ENCODE results near the gene SEMA3F. TPM values are rescaled to one million over a fixed set of nuclear protein-coding genes. Genes with fewer than 3 reads are reported as not detected.

Gene SEMA3F
- total and polyA plus RNA-seq, 10 of the 15 experiments (the other 5 are each of a cell fraction or from before 2014, with no cell fraction given) = 0.08 to 0.28 (median 0.12) TPM; not detected in 6

DNA sequence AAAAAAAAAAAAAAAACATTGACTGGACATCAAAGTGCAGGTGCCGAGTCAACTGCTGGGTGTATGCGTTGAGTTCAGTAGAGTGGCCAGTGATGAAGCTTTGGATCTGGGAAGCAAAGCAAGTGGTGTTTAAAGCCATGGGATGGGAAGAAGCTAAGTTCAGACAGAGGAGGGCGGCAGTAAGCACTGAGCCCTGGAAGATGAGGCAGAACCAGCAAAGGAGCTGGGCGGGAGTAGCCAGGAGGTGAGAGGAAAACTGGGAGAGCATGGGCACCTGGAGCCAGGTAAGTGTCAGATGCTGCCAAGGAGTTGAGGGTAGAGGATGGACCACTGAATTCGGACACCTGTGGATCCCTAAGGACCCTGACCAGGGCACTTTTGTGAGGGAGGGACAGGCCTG lies 69.5 kb downstream of the SEMA3F start (continued):
- TF ChIP-seq ASH2L (IDR thresholded peaks at IDR 0.05; ENCODE audit: borderline replicate concordance, low read depth) = no peak

DNA sequence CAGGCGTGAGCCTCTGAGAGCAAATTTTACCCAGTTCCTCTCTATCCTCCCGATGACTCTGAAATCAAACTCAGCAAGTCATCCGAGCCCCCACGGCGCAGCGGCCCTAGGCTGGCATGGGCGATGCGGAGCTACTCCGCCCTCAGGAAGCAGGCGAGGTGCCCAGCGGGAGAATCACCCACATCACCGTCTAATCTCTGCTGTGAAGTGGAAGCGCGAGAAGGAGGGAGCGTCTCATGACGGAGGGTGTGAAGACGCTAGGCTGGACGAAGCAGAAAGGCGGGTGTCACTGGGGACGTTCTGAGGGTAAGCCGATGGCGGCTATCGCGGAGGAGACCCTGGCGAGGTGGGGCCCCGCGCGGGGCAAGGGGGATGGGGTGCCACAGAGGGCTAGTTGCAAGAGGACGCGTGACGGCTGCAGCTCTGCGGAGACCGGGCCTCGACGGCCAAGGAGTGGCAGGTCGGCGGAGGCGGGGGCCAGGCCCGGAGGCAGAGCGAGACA lies 71.8 kb downstream of the SEMA3F start:
- no TSS peak for BruUV-seq (replicated peaks)
- intact Hi-C loops (cut with micrococcal nuclease; ENCODE audit: unreplicated experiment) (loop anchor here (1.0 kb wide), 5 partner anchors 19 to 106 kb away; no protein-coding TSS in a partner anchor), in situ Hi-C loops (cut with MboI) (loop anchor here (5.0 kb wide), 1 partner anchor 35 kb away; the partner anchor contains the start of gene GNAT1)
- SMC1A ChIA-PET (ENCODE audit: uncharacterized antibody, unreplicated experiment) = interaction anchor here (0.7 to 5.1 kb wide), 8 partner anchors 8 to 45 kb away, joined by 3 to 51 read pairs (median 7); partner anchors contain the start of genes GNAI2 and GNAT1
- DNase-seq (ENCODE audit: low read depth, low spot score) = no peak
- Histone ChIP-seq H3K4me3 (peak overlapping the region; percentile 75), H3K4me1 (ENCODE audit: control insufficient read depth, insufficient read depth, low read length) (peaks cover 19% of the 10 kb centered on the region), H3K9ac (ENCODE audit: control insufficient read depth, insufficient read depth, low read length) (peak overlapping the region; percentile 77), H3K27me3 (replicated peaks in 1 of 2; ENCODE audit: control insufficient read depth in 2 of 2, insufficient read depth in 2 of 2, low read length in 1 of 2) (no peaks in the 10 kb centered on the region), H3K27ac (ENCODE audit: control insufficient read depth, insufficient read depth) (peak overlapping the region; percentile 56; the same call in 1 of the 2 replicates), H3K79me2 (ENCODE audit: control insufficient read depth, insufficient read depth, low read length) (no peaks in the 10 kb centered on the region; the same call in 1 of the 2 replicates), H3K4me2 (ENCODE audit: control insufficient read depth, insufficient read depth) (peak overlapping the region; percentile 100), H4K20me1 (ENCODE audit: control insufficient read depth, insufficient read depth) (no peaks in the 10 kb centered on the region), H3K9me3 (replicated peaks; ENCODE audit: control insufficient read depth, insufficient read depth, low read length) (no peaks in the 10 kb centered on the region), H2AFZ (ENCODE audit: control insufficient read depth, low read depth, low read length) (peak overlapping the region; percentile 95), H3K36me3 (ENCODE audit: control insufficient read depth in 2 of 2, insufficient read depth in 2 of 2, low read length in 1 of 2) (no peaks in the 10 kb centered on the region; a peak in 1 of 4 replicates)
- WGBS (ENCODE audit: insufficient coverage, insufficient replicate concordance, low lambda C conversion rate, missing lambda C conversion rate) = 4% methylated on average over 36 of the region's 40 CpGs
- POLR2A ChIA-PET = interaction anchor here (0.7 to 3.7 kb wide), 6 partner anchors 10 to 287 kb away, joined by 3 to 38 read pairs (median 4); partner anchors contain the start of gene GNAI2
- RAD21 ChIA-PET (ENCODE audit: unreplicated experiment) = interaction anchor here (0.5 to 6.8 kb wide), 16 partner anchors 9 to 1624 kb away, joined by 3 to 73 read pairs (median 6); partner anchors contain the start of genes GNAI2 and GNAT1
- CTCF ChIA-PET = interaction anchor here (0.6 to 7.4 kb wide), 24 partner anchors 10 to 385 kb away, joined by 3 to 149 read pairs (median 6); partner anchors contain the start of genes CISH, GNAI2, GNAT1 and HYAL2
- FAIRE-seq = no peak
- peak; percentile 51 for ATAC-seq
- TF ChIP-seq ATF7 (IDR thresholded peaks at IDR 0.05; ENCODE audit: low read depth) (no peak), BRCA1 (IDR thresholded peaks at IDR 0.05; ENCODE audit: low read depth, low read length) (no peak), PAX5 (IDR thresholded peaks at IDR 0.05; ENCODE audit: borderline replicate concordance, low read depth, low read length) (no peak), HDGF (IDR thresholded peaks at IDR 0.05) (peak; percentile 42), SPI1 (IDR thresholded peaks at IDR 0.05; ENCODE audit: borderline replicate concordance, insufficient read depth, low read depth, low read length) (peak; percentile 28; the same call in 1 of the 2 replicates)
- TF ChIP-seq, protein P1, sequence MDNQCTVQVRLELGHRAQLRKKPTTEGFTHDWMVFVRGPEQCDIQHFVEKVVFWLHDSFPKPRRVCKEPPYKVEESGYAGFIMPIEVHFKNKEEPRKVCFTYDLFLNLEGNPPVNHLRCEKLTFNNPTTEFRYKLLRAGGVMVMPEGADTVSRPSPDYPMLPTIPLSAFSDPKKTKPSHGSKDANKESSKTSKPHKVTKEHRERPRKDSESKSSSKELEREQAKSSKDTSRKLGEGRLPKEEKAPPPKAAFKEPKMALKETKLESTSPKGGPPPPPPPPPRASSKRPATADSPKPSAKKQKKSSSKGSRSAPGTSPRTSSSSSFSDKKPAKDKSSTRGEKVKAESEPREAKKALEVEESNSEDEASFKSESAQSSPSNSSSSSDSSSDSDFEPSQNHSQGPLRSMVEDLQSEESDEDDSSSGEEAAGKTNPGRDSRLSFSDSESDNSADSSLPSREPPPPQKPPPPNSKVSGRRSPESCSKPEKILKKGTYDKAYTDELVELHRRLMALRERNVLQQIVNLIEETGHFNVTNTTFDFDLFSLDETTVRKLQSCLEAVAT (IDR thresholded peaks at IDR 0.05) = no peak
- TF ChIP-seq, protein P2, sequence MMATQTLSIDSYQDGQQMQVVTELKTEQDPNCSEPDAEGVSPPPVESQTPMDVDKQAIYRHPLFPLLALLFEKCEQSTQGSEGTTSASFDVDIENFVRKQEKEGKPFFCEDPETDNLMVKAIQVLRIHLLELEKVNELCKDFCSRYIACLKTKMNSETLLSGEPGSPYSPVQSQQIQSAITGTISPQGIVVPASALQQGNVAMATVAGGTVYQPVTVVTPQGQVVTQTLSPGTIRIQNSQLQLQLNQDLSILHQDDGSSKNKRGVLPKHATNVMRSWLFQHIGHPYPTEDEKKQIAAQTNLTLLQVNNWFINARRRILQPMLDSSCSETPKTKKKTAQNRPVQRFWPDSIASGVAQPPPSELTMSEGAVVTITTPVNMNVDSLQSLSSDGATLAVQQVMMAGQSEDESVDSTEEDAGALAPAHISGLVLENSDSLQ (IDR thresholded peaks at IDR 0.05) = peak; percentile 14; the same call in 1 of the 2 replicates
- TF ChIP-seq, protein P3, sequence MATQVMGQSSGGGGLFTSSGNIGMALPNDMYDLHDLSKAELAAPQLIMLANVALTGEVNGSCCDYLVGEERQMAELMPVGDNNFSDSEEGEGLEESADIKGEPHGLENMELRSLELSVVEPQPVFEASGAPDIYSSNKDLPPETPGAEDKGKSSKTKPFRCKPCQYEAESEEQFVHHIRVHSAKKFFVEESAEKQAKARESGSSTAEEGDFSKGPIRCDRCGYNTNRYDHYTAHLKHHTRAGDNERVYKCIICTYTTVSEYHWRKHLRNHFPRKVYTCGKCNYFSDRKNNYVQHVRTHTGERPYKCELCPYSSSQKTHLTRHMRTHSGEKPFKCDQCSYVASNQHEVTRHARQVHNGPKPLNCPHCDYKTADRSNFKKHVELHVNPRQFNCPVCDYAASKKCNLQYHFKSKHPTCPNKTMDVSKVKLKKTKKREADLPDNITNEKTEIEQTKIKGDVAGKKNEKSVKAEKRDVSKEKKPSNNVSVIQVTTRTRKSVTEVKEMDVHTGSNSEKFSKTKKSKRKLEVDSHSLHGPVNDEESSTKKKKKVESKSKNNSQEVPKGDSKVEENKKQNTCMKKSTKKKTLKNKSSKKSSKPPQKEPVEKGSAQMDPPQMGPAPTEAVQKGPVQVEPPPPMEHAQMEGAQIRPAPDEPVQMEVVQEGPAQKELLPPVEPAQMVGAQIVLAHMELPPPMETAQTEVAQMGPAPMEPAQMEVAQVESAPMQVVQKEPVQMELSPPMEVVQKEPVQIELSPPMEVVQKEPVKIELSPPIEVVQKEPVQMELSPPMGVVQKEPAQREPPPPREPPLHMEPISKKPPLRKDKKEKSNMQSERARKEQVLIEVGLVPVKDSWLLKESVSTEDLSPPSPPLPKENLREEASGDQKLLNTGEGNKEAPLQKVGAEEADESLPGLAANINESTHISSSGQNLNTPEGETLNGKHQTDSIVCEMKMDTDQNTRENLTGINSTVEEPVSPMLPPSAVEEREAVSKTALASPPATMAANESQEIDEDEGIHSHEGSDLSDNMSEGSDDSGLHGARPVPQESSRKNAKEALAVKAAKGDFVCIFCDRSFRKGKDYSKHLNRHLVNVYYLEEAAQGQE (IDR thresholded peaks at IDR 0.05; ENCODE audit: low read depth, low read length) = no peak
- TF ChIP-seq, protein P4, sequence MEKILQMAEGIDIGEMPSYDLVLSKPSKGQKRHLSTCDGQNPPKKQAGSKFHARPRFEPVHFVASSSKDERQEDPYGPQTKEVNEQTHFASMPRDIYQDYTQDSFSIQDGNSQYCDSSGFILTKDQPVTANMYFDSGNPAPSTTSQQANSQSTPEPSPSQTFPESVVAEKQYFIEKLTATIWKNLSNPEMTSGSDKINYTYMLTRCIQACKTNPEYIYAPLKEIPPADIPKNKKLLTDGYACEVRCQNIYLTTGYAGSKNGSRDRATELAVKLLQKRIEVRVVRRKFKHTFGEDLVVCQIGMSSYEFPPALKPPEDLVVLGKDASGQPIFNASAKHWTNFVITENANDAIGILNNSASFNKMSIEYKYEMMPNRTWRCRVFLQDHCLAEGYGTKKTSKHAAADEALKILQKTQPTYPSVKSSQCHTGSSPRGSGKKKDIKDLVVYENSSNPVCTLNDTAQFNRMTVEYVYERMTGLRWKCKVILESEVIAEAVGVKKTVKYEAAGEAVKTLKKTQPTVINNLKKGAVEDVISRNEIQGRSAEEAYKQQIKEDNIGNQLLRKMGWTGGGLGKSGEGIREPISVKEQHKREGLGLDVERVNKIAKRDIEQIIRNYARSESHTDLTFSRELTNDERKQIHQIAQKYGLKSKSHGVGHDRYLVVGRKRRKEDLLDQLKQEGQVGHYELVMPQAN (conservative IDR thresholded peaks at IDR 0.05) = peak; percentile 37; the same call in 1 of the 2 replicates
- TF ChIP-seq, protein P5, sequence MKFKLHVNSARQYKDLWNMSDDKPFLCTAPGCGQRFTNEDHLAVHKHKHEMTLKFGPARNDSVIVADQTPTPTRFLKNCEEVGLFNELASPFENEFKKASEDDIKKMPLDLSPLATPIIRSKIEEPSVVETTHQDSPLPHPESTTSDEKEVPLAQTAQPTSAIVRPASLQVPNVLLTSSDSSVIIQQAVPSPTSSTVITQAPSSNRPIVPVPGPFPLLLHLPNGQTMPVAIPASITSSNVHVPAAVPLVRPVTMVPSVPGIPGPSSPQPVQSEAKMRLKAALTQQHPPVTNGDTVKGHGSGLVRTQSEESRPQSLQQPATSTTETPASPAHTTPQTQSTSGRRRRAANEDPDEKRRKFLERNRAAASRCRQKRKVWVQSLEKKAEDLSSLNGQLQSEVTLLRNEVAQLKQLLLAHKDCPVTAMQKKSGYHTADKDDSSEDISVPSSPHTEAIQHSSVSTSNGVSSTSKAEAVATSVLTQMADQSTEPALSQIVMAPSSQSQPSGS (IDR thresholded peaks at IDR 0.05; ENCODE audit: low read length) = no peak
